SK-N-DZ (cell line): ENCODE data around the gene MYLK3.

Experiments
- DNase-seq: peaks from one replicate; pipeline ENCODE4 v3.0.0-alpha.2; 2015; ENCODE audit warnings: low spot score

Gene MYLK3

GRCh38 chr16:46728806-46729205 lies 19.3 kb downstream of the MYLK3 start:
- DNase-seq: no peak

GRCh38 chr16:46727630-46728029 lies 20.5 kb downstream of the MYLK3 start:
- DNase-seq: no peak

- no peak for DNase-seq
Observed at GRCh38 chr16:46727184-46727583, 21.0 kb downstream of the MYLK3 start.

- no peak for DNase-seq
Observed at GRCh38 chr16:46721885-46722284, 26.3 kb downstream of the MYLK3 start.

- DNase-seq: no peak
Observed at GRCh38 chr16:46720619-46721018, 27.5 kb downstream of the MYLK3 start.

GRCh38 chr16:46719528-46719927 lies 28.6 kb downstream of the MYLK3 start:
- DNase-seq: no peak

GRCh38 chr16:46718214-46718613 lies 29.9 kb downstream of the MYLK3 start:
- no peak for DNase-seq

GRCh38 chr16:46717692-46718091 lies 30.5 kb downstream of the MYLK3 start:
- DNase-seq: no peak

GRCh38 chr16:46715769-46716305 lies 32.3 kb downstream of the MYLK3 start:
- no peak for DNase-seq

GRCh38 chr16:46714797-46715591 lies 33.1 kb downstream of the MYLK3 start:
- DNase-seq: no peak

GRCh38 chr16:46713634-46714033 lies 34.5 kb downstream of the MYLK3 start:
- DNase-seq: peak; percentile 50

GRCh38 chr16:46712911-46713310 lies 35.2 kb downstream of the MYLK3 start:
- DNase-seq: no peak

GRCh38 chr16:46711106-46712058 lies 36.8 kb downstream of the MYLK3 start:
- no peak for DNase-seq

GRCh38 chr16:46709469-46710005 lies 38.6 kb downstream of the MYLK3 start:
- no peak for DNase-seq

GRCh38 chr16:46706642-46707041 lies 41.5 kb downstream of the MYLK3 start:
- no peak for DNase-seq

- no peak for DNase-seq
Observed at GRCh38 chr16:46702030-46702429, 46.1 kb downstream of the MYLK3 start.

- DNase-seq: peak; percentile 51
Observed at GRCh38 chr16:46701615-46702014, 46.5 kb downstream of the MYLK3 start.

- DNase-seq: no peak
Observed at GRCh38 chr16:46700048-46700447, 48.1 kb downstream of the MYLK3 start.

GRCh38 chr16:46696957-46697356 lies 51.2 kb downstream of the MYLK3 start:
- no peak for DNase-seq

GRCh38 chr16:46695937-46696336 lies 52.2 kb downstream of the MYLK3 start:
- DNase-seq: no peak

- no peak for DNase-seq
Observed at GRCh38 chr16:46693598-46693997, 54.5 kb downstream of the MYLK3 start.

GRCh38 chr16:46691726-46692125 lies 56.4 kb downstream of the MYLK3 start:
- no peak for DNase-seq
